Epithelial cell of prostate (primary cell): Measurements from ENCODE around the gene SERPINH1.

Experiments used
- DNase-seq: peaks from one replicate; pipeline ENCODE4 v3.0.0-alpha.2; 2011; ENCODE audit warnings: low read depth, low spot score
- H3K27ac ChIP-seq: fragments of 450-650 bp; 2 replicates; pipeline ENCODE4 v1.5.1; 2017; ENCODE audit warnings: mild to moderate bottlenecking

The SERPINH1 gene

DNA sequence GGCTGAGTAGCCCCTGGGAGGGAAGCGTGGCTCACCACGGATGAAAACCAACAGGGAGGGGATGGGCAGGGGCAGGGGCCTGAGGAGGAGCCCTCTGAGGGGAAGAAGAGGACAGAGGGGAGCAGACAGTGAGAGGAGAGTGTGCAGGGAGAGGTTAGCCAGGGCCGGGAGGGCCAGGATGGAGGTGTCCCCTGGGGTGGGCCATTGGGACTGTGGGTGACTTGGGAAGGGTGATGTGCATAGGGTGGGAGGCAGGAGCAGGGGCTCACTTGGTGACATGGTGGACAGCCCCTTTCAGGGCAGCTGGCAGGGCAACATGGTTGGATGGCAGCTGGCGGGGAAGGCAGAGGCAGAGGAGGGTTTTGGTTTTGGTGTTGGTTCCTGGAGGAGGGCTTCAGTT lies 30.7 kb upstream of the SERPINH1 start:
- H3K27ac ChIP-seq, result no peak overlapping the region
- no peak for DNase-seq

DNA sequence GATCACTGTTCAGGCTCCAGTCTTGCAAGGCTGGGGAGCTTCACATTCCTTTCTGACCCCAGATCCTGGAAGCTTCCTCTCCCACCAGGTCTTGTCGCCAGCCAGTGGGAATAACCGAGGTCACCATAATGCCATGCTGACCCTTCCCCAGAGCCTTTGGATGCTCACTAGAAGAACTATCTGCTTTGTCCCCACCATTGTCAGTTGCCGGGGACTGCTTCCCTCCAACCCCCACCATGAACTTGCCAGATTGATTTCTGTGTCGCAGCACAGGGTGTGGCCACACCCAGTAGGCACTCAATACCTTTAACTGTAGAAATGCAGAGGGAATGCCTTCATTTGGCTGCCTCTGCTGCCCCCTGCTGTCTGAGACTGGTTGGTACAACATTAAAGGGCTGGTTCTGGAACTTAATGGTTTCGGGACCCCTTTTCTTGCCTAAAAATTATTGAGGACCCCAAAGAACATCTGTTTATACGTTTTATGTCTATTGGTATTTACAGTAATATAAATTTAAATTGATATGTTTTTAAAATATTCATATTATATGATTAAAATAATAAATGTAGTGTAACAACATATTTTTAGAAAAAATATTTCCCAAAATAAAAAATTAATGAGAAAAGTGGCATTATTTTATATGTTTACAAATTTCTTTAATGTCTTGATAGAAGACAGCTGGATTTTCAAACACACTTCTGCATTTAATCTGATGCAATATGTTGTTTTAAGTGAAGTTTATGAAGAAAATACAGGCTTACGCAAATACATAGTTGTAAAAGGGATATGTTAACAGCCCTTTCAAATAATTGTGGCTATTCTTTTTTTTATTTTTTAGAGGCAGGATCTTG lies 29.6 kb upstream of the SERPINH1 start:
- no peak for DNase-seq
- H3K27ac ChIP-seq, result no peak overlapping the region

DNA sequence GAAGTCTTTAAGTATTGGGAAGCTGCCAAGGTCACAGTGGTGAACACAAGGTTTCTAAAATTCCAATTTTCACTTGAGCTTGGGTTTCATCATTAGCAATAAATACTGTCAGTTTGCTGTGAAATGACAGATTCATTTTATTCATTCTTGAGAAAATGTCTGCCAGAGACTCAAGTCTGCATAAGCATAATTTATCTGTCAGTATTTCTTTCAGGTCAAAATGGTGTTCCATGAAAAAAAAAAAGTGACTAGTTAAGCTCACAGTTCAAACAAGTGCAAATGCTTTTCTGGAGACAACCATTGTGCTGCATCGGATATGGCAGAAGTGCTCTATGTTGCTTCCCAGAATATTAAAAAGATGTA lies 28.2 kb upstream of the SERPINH1 start:
- no peak overlapping the region for H3K27ac ChIP-seq
- DNase-seq, result no peak

DNA sequence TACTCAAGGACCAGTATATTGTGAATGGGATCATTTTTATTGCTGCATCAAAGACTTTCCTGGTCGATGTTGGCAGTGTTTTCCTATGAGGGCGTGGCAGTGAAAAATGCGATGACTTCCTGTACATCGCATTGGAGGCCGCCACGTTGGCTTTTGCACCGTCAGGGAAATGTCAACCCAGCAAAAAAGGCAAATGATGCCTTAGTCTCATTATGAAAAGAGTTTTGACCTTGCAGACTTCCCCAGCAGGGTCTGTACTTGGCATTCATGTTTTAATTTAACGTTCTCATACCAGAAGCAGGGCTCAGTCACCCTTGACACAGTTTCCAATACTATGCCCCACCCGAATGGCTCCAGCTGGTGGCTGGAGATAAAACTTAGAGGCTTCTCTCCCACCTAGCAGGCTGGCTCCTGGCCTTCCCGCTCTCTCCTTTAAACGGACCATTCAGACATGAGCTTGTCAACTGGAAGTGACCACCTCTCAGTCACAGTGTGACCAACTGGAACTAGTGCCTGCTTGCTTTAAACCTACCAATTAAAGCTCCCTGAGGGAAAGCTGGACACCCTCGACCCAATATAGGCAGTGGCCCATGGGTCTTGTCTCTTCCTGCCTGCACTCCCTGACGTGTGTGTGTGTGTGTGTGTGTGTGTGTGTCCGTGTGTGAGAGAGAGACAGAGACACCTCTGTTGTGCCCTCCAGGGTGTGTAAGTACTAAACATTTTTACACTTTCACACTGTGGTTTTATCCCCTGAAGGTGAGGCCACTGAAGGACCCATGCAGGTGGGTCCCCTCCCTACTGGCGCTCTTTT lies 27.6 kb upstream of the SERPINH1 start:
- no peak overlapping the region for H3K27ac ChIP-seq

DNA sequence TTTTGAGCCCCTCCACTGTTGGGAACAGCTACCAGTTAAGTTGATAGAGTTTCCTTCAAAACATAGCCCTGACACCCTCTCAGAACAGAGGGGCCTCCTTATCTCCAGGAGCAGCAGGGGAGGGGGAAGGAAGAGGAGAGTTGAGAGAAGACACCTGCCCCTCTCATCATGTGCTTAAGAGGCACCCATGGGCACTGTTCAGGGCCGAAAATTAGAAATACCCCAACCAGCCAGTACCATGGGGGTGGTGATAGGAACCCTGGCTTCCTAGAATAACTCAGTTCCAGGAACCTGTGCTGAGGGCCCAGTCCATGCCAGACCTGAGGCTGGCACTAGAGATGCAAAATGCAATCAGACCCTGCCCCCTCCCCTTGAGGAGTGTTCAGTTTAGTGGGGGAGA lies 27.0 kb upstream of the SERPINH1 start:
- no peak for DNase-seq
- H3K27ac ChIP-seq, result no peak overlapping the region

More for the DNA sequence above, 27.6 kb upstream of the SERPINH1 start:
- no peak for DNase-seq

DNA sequence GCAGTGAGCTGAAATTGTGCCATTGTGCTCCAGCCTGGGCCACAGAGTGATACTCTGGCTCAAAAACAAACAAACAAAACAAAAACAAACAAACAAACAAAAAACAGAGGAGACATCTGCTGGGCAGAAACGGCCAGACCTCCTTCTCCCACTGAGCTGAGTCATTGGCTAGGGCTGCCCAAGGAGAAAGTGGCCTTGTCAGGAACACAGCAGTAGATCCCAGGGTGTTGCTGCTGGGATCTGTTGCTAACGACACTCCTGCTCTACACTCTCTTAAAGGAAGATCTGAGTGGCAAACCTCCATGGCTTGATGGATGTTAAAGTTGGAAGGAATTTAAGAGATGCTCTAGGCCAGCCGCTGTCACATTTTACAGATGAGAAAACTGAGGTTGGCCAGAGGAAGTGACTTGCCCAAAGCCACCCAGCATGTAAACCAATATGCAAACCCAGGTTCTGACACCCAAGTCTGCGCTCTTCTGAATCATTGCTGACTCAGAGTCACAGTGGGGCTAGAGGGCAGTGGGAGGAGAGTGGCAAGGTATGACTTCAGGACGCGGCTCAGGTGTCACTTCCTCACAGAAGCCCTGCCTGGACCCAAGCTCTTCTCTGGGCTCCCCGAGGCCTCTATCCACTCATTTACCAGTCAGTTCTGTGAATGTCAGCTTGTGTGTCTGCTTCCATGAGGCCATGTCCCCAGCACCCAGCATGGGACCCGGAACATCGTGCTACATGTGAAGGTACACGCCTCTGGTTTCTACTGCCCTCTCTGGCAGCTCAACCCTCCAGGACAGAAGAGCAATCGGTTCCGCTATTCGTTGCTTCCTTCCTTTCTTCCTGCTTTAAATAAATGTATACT lies 25.0 kb upstream of the SERPINH1 start:
- no peak overlapping the region for H3K27ac ChIP-seq
- DNase-seq, result no peak

DNA sequence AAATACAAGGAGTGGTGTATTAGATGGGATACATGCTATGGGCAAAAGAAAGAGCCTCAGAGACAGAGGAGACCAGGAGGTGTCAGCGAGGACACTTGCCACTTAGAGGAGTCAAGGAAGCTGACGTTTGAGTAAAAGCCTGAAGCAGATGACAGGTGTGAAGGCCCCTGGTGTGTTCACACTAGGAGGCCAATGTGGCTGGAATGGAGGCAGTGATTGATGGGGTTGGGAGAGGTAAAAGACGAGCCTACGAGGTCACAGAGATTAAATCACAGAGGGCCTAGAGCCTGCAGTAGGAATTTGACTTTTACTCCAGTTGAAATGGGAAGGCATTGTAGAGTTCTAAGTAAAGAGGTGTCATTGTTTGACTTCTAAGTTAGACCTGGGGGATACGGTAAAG lies 24.3 kb upstream of the SERPINH1 start:
- H3K27ac ChIP-seq, result no peak overlapping the region
- DNase-seq, result no peak

DNA sequence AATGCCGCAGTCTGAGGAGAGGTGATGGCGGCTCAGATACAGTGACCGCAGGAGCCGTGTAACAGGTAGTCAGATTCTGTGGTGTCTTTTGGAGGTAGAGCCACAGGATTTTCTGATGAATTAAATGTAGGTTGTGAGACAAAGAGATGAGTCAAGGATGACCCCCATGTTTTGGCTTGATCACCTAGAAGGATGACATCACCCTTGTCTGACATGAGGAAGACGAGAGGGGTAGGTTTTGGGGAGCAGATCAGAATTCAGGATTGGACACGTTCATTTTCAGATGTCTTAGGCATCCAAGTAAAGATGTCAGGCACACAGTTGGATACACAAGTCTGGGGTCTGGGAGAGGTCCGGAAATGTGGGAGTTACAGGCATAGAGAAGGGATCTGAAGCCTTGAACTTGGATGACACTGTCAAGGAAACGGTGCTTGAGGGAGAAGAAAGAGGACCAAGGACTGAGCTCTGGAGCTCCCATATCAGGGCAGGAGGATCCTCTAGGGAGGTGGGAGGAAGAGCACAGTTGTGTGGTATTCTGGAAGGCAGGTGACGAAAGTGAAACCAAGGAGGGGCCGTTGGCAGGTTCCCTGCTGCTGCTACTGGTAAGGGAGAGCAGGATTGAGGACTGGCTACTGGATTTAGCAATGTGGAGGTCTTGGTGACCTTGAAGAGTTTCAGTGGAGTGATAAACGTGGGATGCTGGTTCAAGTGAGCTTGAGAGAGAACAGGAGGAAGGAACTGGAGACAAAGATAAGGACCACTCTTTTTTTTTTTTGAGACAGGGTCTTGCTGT lies 23.7 kb upstream of the SERPINH1 start:
- DNase-seq, result no peak
- no peak overlapping the region for H3K27ac ChIP-seq

DNA sequence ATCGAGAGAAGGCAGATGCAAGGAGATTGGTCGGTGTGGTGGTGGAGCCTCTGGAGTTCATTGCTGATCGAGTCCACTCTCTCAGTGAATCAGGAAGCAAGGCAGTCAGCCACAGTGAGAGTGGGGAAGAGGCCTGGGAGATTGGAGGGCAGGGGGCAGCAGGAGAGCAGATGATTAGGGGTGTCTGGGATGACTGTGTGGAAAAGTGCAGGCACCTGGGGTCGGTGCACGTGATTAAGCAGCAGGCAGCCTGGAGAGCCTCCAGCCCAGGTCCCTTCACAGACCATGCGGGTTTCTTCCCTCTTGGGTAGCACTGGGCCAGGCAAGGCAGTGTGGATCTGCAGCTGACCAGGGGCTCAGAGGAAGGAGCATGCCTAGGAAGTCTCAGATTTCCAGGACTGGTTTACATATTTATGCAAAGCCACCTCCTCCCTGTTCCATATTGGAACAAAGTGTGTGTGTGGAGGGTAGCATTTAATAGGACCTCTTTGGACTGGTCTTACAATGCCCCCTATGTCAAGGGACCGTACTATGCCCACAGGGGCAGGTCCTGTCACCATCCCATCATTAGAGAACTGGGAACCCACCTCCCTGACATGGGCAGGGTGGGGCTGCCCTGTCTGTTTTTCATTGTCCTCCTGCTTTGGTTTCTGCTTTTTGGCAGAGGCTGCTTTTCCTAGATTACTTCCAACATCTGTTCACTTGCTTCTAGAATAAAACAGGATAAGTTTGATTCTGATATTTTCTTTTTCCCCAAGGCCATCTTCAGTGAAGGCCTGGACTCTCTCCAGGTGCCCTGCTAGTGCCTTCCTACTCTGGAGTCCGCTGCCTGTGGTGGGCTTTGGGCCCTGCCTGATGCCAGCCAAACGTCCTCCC lies 22.4 kb upstream of the SERPINH1 start:
- no peak for DNase-seq
- H3K27ac ChIP-seq, result no peak overlapping the region

DNA sequence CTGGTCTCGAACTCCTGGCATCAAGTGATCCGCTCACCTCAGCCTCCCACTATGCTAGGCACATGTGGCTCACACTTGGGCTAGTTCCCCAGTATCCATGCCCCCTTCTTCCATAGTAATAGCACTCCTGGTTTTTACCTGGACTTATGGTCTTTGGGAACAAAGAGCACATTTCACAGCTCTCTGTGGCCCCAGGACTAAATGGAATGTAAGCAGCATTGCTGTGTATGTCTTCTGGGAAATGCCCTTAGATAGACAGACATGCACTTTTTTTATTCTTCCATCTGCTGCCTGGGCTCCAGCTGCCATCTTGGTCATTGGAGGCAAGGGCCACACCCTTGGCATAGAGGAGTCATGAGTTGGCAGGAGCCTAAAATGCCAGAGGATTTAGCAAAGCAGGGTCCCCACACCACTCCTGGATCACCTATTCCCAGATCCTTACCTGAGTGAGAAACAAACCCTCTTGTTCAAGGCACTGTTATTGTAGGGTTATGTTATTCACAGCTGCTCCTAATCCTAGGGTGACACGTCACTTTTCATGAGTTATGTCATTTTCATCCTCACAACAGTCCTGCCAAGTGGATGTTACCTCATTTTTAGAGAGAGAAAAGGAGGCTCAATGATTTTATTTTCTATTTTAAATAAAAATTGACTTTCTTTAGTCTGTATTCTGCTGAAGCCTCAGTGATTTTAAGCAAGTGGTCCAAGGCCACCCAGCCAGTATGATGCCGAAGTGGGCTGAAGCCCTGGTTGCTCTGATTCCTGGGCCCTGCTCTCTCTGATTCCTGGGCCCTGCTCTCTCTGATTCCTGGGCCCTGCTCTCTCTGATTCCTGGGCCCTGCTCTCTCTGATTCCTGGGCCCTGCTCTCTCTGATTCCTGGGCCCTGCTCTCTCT lies 20.6 kb upstream of the SERPINH1 start:
- DNase-seq, result no peak
- no peak overlapping the region for H3K27ac ChIP-seq

DNA sequence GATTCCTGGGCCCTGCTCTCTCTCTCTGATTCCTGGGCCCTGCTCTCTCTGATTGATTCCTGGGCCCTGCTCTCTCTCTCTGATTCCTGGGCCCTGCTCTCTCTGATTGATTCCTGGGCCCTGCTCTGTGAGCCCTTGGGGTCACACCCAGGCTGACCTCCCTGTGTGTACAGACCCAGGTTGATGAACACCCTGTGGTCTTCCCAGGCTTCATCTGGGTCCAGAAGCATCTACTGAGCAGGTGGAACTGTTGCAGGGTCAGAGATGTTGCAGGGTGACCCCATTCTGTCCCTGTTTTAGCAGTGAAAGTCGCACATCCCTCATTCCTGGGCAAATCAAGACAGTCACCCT lies 20.0 kb upstream of the SERPINH1 start:
- H3K27ac ChIP-seq, result no peak overlapping the region
- no peak for DNase-seq

DNA sequence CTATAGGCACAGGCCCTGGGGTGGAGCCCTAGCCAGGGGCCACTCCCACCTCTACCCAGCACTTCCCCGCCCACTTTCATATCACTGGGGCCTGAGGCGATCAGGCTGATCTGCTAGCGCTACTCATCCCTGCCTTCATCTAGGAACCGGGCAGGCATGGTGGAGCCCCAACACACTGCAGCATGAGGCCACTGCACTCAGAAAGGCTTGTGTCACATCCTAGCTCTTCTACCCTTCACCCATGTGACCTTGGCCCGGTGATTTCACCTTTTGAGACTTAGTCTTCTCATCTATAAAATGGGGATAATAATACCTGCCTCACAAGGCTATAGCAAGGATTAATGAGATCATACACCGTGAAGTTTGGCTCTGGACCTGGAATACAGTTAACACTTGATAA lies 18.2 kb upstream of the SERPINH1 start:
- H3K27ac ChIP-seq, result no peak overlapping the region
- no peak for DNase-seq

DNA sequence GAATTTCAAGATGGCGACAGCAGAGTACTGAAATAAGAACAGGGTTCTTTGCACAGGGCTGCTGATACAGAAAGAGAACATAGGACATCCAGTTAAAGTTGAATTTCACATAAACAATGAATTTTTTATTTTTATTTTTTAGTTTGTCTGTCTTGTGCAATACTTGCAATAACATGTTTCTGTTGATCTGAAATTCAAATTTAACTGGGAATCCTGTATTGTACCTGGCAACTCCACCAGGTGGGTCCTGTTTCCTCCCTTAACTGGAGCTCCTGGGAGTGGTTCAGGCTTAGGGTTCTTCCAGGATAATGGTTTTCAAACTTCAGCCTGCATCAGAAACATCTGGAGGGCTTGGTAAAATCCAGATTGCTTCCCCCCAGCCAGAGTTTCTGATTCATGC lies 14.9 kb upstream of the SERPINH1 start:
- DNase-seq, result no peak

DNA sequence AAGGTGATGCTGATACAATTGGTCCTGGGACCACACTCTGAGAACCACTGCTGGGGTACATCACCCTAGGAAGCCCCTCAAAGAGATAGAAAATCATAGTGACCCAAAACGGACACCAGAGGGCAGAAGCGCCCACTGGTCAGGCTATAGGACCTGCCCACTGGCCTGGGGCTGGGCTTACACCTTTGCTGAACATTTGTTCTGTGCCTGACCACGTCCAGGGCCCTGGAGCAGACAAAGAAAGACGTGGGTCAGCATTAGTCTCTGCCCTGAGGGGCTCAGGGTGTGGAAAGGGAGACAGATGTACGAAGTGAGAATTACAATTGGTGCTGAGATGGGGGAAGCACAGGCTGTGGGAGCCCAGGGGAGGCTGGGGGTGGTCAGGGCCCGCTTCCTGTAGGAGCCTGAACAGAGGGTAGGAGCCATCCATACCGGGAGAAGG lies 14.4 kb upstream of the SERPINH1 start:
- no peak overlapping the region for H3K27ac ChIP-seq
- DNase-seq, result no peak

More for the DNA sequence above, 14.9 kb upstream of the SERPINH1 start:
- H3K27ac ChIP-seq, result no peak overlapping the region

DNA sequence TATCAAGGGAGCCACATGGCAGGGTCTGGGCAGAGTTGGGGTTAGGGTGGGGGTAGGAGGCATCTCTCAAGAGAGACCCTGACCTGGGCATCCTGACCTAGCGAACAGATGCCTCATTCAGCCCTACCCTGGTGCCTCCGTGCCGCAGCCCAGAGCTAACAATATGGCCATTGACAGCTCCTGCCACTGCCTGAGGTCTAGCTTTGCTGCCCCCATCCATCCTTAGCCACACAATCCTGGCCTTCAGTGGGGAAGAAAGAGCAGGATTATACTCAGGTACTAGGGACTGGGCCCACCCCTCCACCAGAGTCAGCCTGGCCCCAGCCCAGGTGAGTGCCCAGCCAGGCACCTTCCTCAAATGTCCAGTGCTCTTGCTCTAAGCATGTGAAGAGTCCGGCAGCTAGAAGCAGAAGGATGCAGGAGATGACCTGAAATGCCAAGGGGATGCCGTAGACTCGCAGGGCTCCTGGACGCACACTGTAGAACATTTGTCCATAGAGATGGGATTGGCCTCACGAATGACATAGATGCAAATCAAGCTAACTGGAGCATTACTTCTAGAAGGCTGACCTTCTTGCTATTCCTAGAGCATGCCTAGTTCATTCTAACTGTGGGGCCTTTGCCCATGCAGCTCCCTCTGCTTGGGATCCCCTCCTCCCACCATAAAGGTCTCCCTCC lies 13.3 kb upstream of the SERPINH1 start:
- no peak overlapping the region for H3K27ac ChIP-seq
- no peak for DNase-seq

DNA sequence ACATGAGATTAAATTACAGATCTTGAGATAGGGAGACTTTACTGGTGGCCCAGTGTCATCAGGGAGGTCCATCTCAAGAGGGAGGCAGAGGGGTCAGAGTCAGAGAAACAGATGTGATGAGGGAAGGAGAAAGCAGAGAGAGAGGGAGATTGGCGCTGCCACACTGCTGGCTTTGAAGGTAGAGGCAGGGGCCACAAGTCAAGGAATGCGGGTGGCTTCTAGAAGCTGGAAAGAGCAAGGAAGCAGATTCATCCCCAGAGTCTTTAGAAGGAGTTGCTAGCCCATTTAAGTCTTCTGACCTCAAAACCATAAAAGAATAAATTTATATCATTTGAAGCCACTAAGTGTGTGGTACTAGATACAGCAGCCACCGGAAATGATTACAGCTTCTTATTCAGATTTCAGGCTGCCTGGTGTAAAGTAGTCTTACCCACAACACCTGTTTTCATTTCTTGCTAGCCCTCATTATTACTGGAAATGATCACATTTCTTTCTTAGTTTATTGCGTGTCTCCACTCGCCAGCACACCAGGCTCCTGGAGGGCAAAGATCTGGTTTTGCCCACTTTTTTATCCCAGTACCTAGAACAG lies 12.6 kb upstream of the SERPINH1 start:
- no peak for DNase-seq

DNA sequence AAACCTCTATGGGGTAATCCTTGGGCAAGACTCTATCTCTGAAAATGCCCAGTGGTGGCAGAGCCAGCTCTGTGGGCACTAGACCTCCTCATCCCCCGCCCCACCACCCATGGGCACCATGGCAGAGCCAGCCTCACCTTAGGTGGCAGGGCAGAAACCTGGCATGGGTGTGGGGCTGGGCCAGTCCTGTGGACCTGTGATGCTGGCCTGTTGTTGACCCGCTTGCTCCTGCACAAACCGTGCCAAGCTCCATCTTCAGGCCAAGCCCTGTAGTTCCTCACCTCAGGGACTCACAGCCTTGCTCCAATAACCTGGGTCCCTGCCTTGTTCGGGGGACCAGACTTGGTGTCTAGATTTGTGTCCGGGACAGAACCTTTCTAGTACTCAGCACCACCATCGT lies 8.9 kb upstream of the SERPINH1 start:
- H3K27ac ChIP-seq, result no peak overlapping the region
- DNase-seq, result no peak

More for the DNA sequence above, 12.6 kb upstream of the SERPINH1 start:
- H3K27ac ChIP-seq, result no peak overlapping the region
